Liver (tissue), 3 donors: Measurements from ENCODE around the gene UTP4.

ENCODE experiments used
- ATF3 ChIP-seq: IDR thresholded peaks from 2 replicates; pipeline ENCODE4 v1.6.1; 2016; ENCODE audit warnings: antibody characterized with exemption
- CTCF ChIP-seq: fragments of 150-350 bp; IDR thresholded peaks from 2 replicates; pipeline ENCODE4 v1.5.1; 2017; ENCODE audit warnings: improper control_type of control experiment, low read depth, low read length; ENCODE audit not compliant: missing input control
- MAX ChIP-seq: IDR thresholded peaks from 2 replicates; pipeline ENCODE4 v1.6.1; 2016; ENCODE audit warnings: antibody characterized with exemption
- TAF1 ChIP-seq: conservative IDR thresholded peaks from 2 replicates; pipeline ENCODE4 v1.6.1; 2016; ENCODE audit warnings: antibody characterized with exemption, mild to moderate bottlenecking
- donor health status: healthy.
- donor health status: healthy.

GRCh38 chr16:69108064-69108904 lies 24.2 kb upstream of the UTP4 start:
- TF ChIP-seq TAF1 (no peak), CTCF (no peak), ATF3 (no peak), MAX (no peak)
